Measurements from ENCODE around the gene METTL27. TPM values are rescaled to one million over a fixed set of nuclear protein-coding genes. Genes with fewer than 3 reads are reported as not detected.
A peak's percentile ranks its signal among the peaks of the same experiment; 100 is the strongest.

The METTL27 gene
- total RNA-seq, 4 donors from 2014 or later, result 0.36 to 1.5 (median 0.53) TPM

GRCh38 chr7:73861305-73861704, 19.0 kb upstream of the METTL27 start:
- DNase-seq, result no peak

DNA sequence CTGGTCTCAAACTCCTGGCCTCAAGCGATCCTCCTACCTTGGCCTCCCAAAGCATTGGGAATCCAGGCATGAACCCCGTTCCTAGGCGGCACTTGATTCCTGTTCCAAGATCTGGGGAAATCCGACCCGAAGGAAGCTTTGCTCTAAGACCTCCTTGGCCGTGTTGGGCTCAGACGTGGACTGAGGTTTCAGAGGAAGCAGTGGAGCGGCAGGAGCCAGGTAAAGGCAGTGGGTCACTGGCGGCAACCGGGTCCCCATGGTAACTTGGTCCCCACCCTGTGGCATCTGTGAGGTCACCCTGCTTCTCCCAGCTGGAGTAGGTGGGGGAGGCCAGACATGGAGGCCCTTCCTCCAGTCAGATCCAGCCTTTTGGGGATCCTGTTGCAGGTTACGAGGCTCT, 18.5 kb upstream of the METTL27 start, which contains the start of gene TMEM270:
Gene TMEM270 (plus strand): TSS at position 301 of the 400 bp plus-strand sequence. CDS start 36 bp downstream, at position 337.
- DNase-seq (no peak), ATAC-seq (no peak)
- intact Hi-C loops (cut with DNase I; ENCODE audit: low total_unique reads), result no loop called here

More at GRCh38 chr7:73861305-73861704, 19.0 kb upstream of the METTL27 start:
- intact Hi-C loops (cut with DNase I; ENCODE audit: low total_unique reads), result no loop called here
- no peak for ATAC-seq
- H3K36me3 ChIP-seq, result no peaks in the 10 kb centered on the region
- TF ChIP-seq CTCF (IDR thresholded peaks at IDR 0.05 in 4 of 5, conservative IDR thresholded peaks at IDR 0.05 in 1 of 5), result no peak
- TF ChIP-seq POLR2A (IDR thresholded peaks at IDR 0.05), result no peak
- no peak overlapping the region for H3K27ac ChIP-seq
- in situ Hi-C loops (cut with MboI; ENCODE audit: low sequenced_read_pairs in 4 of 4), result loop anchor here in 2 of 4 donors (5.0 to 25.0 kb wide), 3 partner anchors 161 to 249 kb away; partner anchors contain the start of genes ELN (in 1 of the 2) and MLXIPL (in 1 of the 2)
- H3K27me3 ChIP-seq, result no peaks in the 10 kb centered on the region
- H3K4me1 ChIP-seq, result no peaks in the 10 kb centered on the region
- no peak overlapping the region for H3K4me3 ChIP-seq
- no peaks in the 10 kb centered on the region for H3K9me3 ChIP-seq

DNA sequence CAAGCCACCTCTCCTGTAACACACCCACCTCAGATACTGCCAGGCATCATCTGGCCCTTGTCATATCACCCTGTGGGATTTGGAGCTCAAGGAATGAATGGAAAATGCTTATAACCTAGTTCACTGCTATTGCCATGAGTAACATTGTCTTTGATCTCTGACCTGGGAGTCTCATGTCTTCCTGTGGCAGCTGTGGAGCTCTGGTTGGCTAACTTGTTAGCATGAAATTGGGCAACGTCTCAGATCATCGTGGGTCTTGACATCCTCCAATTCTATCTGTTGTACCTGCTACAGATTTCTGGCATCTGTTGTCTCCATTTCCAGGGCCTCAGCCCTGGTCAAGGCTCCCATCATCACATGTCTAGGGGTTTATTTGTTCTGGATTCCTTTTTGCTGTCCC, 16.5 kb upstream of the METTL27 start:
- ATAC-seq (no peak), DNase-seq (no peak)
- Histone ChIP-seq H3K9me3 (no peaks in the 10 kb centered on the region), H3K4me3 (no peak overlapping the region), H3K4me1 (no peaks in the 10 kb centered on the region), H3K27ac (no peak overlapping the region), H3K27me3 (peaks cover 0 to 5% (median 0%) of the 10 kb centered on the region in 3 donors), H3K36me3 (no peaks in the 10 kb centered on the region)
- TF ChIP-seq CTCF (IDR thresholded peaks at IDR 0.05 in 4 of 5, conservative IDR thresholded peaks at IDR 0.05 in 1 of 5), result no peak
- TF ChIP-seq POLR2A (IDR thresholded peaks at IDR 0.05), result no peak
- in situ Hi-C loops (cut with MboI; ENCODE audit: low sequenced_read_pairs in 4 of 4), result loop anchor here in 3 of 4 donors (5.0 to 25.0 kb wide), 4 partner anchors 42 to 254 kb away; partner anchors contain the start of gene MLXIPL (in 1 of the 3)
- intact Hi-C loops (cut with DNase I; ENCODE audit: low total_unique reads), result no loop called here

More for the DNA sequence above, 18.5 kb upstream of the METTL27 start, which contains the start of gene TMEM270:
- Histone ChIP-seq H3K27me3 (no peaks in the 10 kb centered on the region), H3K4me3 (no peak within 1 kb of the TSS), H3K27ac (no peak within 1 kb of the TSS), H3K36me3 (no peaks in the 10 kb centered on the region), H3K9me3 (no peaks in the 10 kb centered on the region), H3K4me1 (no peaks in the 10 kb centered on the region)
- in situ Hi-C loops (cut with MboI; ENCODE audit: low sequenced_read_pairs in 4 of 4), result loop anchor here in 2 of 4 donors (5.0 to 25.0 kb wide), 3 partner anchors 161 to 249 kb away; partner anchors contain the start of genes ELN (in 1 of the 2) and MLXIPL (in 1 of the 2)
- TF ChIP-seq CTCF (IDR thresholded peaks at IDR 0.05 in 4 of 5, conservative IDR thresholded peaks at IDR 0.05 in 1 of 5) (no peak), POLR2A (IDR thresholded peaks at IDR 0.05) (no peak)

DNA sequence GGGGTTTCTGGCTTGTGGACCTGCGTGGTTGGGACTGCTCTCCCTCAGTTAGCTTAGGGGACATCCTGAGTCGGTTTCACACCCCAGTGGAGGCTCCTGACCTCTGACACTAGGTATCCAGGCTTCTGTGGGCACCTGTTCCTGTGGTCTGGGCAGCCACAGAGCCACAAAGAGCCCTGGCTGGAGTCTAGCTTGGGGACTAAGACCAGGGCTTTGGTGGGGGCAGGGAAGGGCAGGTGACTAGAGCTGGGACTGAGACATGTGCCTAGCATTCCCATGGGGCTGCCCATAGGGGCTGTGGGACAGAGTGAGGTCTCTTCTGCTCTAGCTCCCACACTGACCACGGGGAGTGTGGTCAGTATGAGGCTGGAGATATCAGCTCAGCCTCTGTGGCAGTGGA, 14.6 kb upstream of the METTL27 start:
- Histone ChIP-seq H3K4me3 (no peak overlapping the region), H3K36me3 (no peaks in the 10 kb centered on the region), H3K27me3 (peaks cover 0 to 5% (median 0%) of the 10 kb centered on the region in 3 donors), H3K9me3 (no peaks in the 10 kb centered on the region), H3K4me1 (no peaks in the 10 kb centered on the region), H3K27ac (no peak overlapping the region)
- no peak for ATAC-seq
- no peak for DNase-seq
- no peak for TF ChIP-seq POLR2A (IDR thresholded peaks at IDR 0.05)
- in situ Hi-C loops (cut with MboI; ENCODE audit: low sequenced_read_pairs in 4 of 4), result loop anchor here in 3 of 4 donors (5.0 to 25.0 kb wide), 4 partner anchors 40 to 252 kb away; partner anchors contain the start of gene MLXIPL (in 1 of the 3)
- intact Hi-C loops (cut with DNase I; ENCODE audit: low total_unique reads), result no loop called here

DNA sequence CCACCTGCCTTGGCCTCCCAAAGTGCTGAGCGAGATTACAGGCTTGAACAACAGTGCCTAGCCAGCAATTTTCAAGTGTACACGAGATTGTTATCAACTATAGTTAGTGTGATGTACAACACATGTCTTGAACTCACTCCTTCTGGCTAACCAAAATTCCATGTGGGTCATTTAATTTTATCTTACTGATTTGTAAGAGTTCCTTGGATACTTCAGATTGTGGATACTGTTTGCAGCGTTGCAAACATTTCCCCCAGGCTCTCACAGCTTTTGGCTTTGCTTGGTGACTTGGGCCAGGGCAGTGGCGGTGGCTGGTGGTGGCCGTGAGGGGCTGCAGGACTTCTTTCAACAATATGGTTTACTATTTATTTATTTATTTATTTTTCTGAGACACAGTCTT, 10.2 kb upstream of the METTL27 start:
- ATAC-seq (no peak), DNase-seq (no peak)
- in situ Hi-C loops (cut with MboI; ENCODE audit: low sequenced_read_pairs in 4 of 4) (loop anchor here in 2 of 4 donors (5.0 to 25.0 kb wide), 3 partner anchors 40 to 248 kb away; partner anchors contain the start of gene MLXIPL (in 1 of the 2)), intact Hi-C loops (cut with DNase I; ENCODE audit: low total_unique reads) (no loop called here)
- Histone ChIP-seq H3K9me3 (no peaks in the 10 kb centered on the region), H3K27me3 (peaks cover 0 to 5% (median 0%) of the 10 kb centered on the region in 3 donors), H3K4me3 (no peak overlapping the region), H3K27ac (peak overlapping the region in 1 of 4 donors; percentile 27), H3K4me1 (no peaks in the 10 kb centered on the region), H3K36me3 (no peaks in the 10 kb centered on the region)
- TF ChIP-seq POLR2A (IDR thresholded peaks at IDR 0.05), result no peak
- TF ChIP-seq CTCF (IDR thresholded peaks at IDR 0.05 in 4 of 5, conservative IDR thresholded peaks at IDR 0.05 in 1 of 5), result no peak
